Tibial nerve (tissue), 4 donors: ENCODE results near the gene TTC16. TPM values are rescaled to one million over a fixed set of nuclear protein-coding genes. Genes with fewer than 3 reads are reported as not detected.
A peak's percentile ranks its signal among the peaks of the same experiment; 100 is the strongest.

Source experiments
- DNase-seq, 2 donors: peaks; one replicate each; pipeline ENCODE4 v3.0.0-alpha.2; 2019; ENCODE audit warnings: low spot score in 2 of 2
- H3K27ac ChIP-seq, 4 donors: fragments of 200-600 bp; sonication (generic) in 3 of 4; one replicate each; pipeline ENCODE4 v1.5.1; 2017 to 2019; ENCODE audit warnings: mild to moderate bottlenecking in 1 of 4
- H3K27me3 ChIP-seq, 2 donors: fragments of 200-600 bp; sonication (generic) in 1 of 2; one replicate each; pipeline versions ENCODE4 v1.5.1 to v1.6.0; 2017 to 2019
- H3K36me3 ChIP-seq, 3 donors: fragments of 200-600 bp; sonication (generic); one replicate each; pipeline ENCODE4 v1.5.1; 2018 to 2019
- H3K4me1 ChIP-seq, 4 donors: fragments of 200-600 bp; sonication (generic) in 3 of 4; one replicate each; pipeline ENCODE4 v1.5.1; 2017 to 2019
- H3K4me3 ChIP-seq, 4 donors: fragments of 200-600 bp; sonication (generic) in 3 of 4; one replicate each; pipeline ENCODE4 v1.5.1; 2017 to 2019; ENCODE audit warnings: mild to moderate bottlenecking in 1 of 4, moderate library complexity in 1 of 4
- H3K9me3 ChIP-seq, 4 donors: fragments of 200-600 bp; sonication (generic) in 3 of 4; one replicate each; pipeline ENCODE4 v1.5.1; 2017 to 2019
- CTCF ChIP-seq, 5 experiments: fragments of 200-600 bp in 3 of 5; fragments of 450-650 bp in 2 of 5; sonication (generic) in 3 of 5; IDR thresholded peaks; one replicate each; pipeline ENCODE4 v1.5.1; 2016 to 2019; ENCODE audit warnings: antibody characterized with exemption in 5 of 5, mild to moderate bottlenecking in 3 of 5, moderate library complexity in 2 of 5
- EP300 ChIP-seq, 2 donors: sonication (generic); formaldehyde crosslinking; IDR thresholded peaks; one replicate each; pipeline ENCODE4 v1.6.1; 2017; ENCODE audit warnings: antibody characterized with exemption in 2 of 2, mild to moderate bottlenecking in 1 of 2
- POLR2A ChIP-seq, 2 donors: fragments of 450-650 bp; IDR thresholded peaks; one replicate each; pipeline ENCODE4 v1.6.1; 2017; ENCODE audit warnings: antibody characterized with exemption in 2 of 2, mild to moderate bottlenecking in 2 of 2, moderate library complexity in 2 of 2
- WGBS, 2 donors: methylation state at CpG; one replicate each; pipeline ENCODE4 v1.1.5; 2018; 5-methylcytosine and 5-hydroxymethylcytosine counted together
- total RNA-seq, 4 donors: library from RNA; depleted of rRNA; stranded (reverse); fragments of >200 nt; gene quantifications; one replicate each; pipeline ENCODE4 v1.1.0, GENCODE V29; 2016

TTC16 gene
- total RNA-seq, 4 donors from 2014 or later: 0.30 TPM; not detected in 3

GRCh38 chr9:127773981-127774380 lies 58.1 kb downstream of the TTC16 start:
- peaks cover 0 to 36% (median 26%) of the 10 kb centered on the region in 4 donors for H3K4me1 ChIP-seq
- no peaks in the 10 kb centered on the region for H3K27me3 ChIP-seq
- no peaks in the 10 kb centered on the region for H3K9me3 ChIP-seq
- no peak for TF ChIP-seq CTCF (IDR thresholded peaks at IDR 0.05)
- no peak for TF ChIP-seq EP300 (IDR thresholded peaks at IDR 0.05)
- TF ChIP-seq POLR2A (IDR thresholded peaks at IDR 0.05): no peak
- no peak for DNase-seq
- no peaks in the 10 kb centered on the region for H3K36me3 ChIP-seq
- H3K27ac ChIP-seq: no peak overlapping the region
- WGBS, 2 donors: 82 to 93% methylated on average over 10 of the region's 10 CpGs
- H3K4me3 ChIP-seq: no peak overlapping the region

- Histone ChIP-seq H3K4me1 (peaks cover 0 to 40% (median 19%) of the 10 kb centered on the region in 4 donors), H3K4me3 (peak overlapping the region in 2 of 4 donors; percentile 13 to 33), H3K36me3 (no peaks in the 10 kb centered on the region), H3K9me3 (no peaks in the 10 kb centered on the region), H3K27me3 (no peaks in the 10 kb centered on the region), H3K27ac (peak overlapping the region in 1 of 4 donors; percentile 78)
- WGBS, 2 donors: 52 to 69% methylated on average over 15 of the region's 15 CpGs
- no peak for TF ChIP-seq CTCF (IDR thresholded peaks at IDR 0.05)
- no peak for TF ChIP-seq POLR2A (IDR thresholded peaks at IDR 0.05)
- TF ChIP-seq EP300 (IDR thresholded peaks at IDR 0.05): no peak
- DNase-seq: no peak
Observed at GRCh38 chr9:127776195-127776923, 60.5 kb downstream of the TTC16 start.

DNA sequence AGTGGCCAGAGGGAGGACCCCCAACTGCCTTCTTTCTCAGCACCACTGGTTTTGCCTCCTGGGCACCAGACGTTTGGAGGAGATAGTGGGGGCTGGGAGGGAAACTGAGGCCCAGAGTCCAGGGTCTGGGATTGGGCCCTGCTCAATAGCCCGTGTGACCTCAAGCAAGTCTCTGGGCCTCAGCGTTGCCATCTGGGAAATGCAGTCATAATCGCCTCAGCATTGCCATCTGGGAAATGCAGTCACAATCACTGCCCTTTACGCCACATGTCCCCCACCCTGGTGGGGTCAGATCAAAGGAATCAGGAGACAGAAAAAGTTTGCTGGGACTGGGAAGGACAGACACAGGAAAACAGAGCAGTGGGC lies 61.0 kb downstream of the TTC16 start:
- Histone ChIP-seq H3K27me3 (no peaks in the 10 kb centered on the region), H3K4me1 (peaks cover 0 to 35% (median 17%) of the 10 kb centered on the region in 4 donors), H3K4me3 (peak overlapping the region in 2 of 4 donors; percentile 13 to 33), H3K9me3 (no peaks in the 10 kb centered on the region), H3K36me3 (no peaks in the 10 kb centered on the region), H3K27ac (peak overlapping the region in 1 of 4 donors; percentile 78)
- 59 to 71% methylated on average over 5 of the region's 5 CpGs for WGBS, 2 donors
- DNase-seq: no peak
- TF ChIP-seq CTCF (IDR thresholded peaks at IDR 0.05) (no peak), EP300 (IDR thresholded peaks at IDR 0.05) (no peak), POLR2A (IDR thresholded peaks at IDR 0.05) (no peak)

GRCh38 chr9:127777368-127777980 lies 61.6 kb downstream of the TTC16 start:
- peak overlapping the region in 2 of 4 donors; percentile 71 to 78 for H3K27ac ChIP-seq
- WGBS, 2 donors: 71 to 77% methylated on average over 18 of the region's 18 CpGs
- TF ChIP-seq EP300 (IDR thresholded peaks at IDR 0.05) (no peak), POLR2A (IDR thresholded peaks at IDR 0.05) (no peak)
- no peaks in the 10 kb centered on the region for H3K27me3 ChIP-seq
- H3K9me3 ChIP-seq: no peaks in the 10 kb centered on the region
- peaks cover 0 to 34% (median 17%) of the 10 kb centered on the region in 4 donors for H3K4me1 ChIP-seq
- DNase-seq: no peak
- peak overlapping the region in 2 of 4 donors; percentile 13 to 33 for H3K4me3 ChIP-seq
- H3K36me3 ChIP-seq: no peaks in the 10 kb centered on the region

DNA sequence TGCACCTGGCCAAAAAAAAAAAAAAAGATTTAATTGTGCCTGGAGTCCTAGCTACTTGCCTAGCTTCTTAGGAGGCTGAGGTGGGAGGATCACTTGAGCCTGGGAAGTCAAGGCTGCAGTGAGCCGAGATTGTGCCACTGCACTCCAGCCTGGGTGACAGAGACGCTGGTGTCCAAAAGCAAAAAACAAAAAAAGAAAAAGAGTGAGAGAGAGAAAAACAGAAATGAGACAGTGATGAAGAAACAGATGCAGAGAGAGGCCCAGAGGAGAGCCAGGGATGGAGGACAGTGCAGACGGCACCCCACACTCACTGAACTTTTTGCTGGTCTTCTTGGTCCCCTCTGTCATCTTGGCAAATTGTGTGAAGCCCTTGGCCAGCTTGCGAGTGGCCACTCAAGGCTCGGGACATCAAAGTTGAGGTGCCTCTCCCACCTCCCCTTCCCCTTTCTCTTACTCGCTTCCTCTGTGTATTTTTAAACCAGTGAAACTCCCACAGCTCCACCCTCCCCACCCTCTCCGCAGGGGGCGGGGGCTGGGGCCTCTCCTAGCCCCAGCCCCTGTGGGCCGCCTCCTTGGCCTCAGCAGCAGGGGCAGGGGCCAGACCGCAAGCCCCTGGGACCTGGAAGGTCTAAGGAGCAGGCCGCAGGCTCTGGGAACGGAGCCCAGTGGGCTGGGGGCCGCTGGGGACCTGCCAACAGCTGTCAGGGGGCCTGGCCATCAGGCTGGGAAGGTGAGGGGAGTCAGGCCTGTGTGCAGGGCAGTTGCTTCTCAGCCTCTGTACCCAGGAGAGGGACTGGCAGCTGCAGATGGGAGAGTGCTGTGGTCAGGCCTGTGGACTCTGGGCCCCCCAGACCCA lies 62.6 kb downstream of the TTC16 start, which contains the start of gene SH2D3C:
SH2D3C (minus strand) TSS at position 387 of the 856 bp plus-strand sequence; CDS start at position 348, 39 bp downstream.
- DNase-seq: no peak
- Histone ChIP-seq H3K4me1 (peaks cover 0 to 43% (median 22%) of the 10 kb centered on the region in 4 donors), H3K27me3 (no peaks in the 10 kb centered on the region), H3K9me3 (no peaks in the 10 kb centered on the region), H3K27ac (peak within 1 kb of the TSS; percentile 15 to 85 (median 74)), H3K36me3 (no peaks in the 10 kb centered on the region), H3K4me3 (peak within 1 kb of the TSS in 2 of 4 donors; percentile 13 to 33)
- WGBS, 2 donors: 23% methylated on average over 13 of the region's 13 CpGs
- TF ChIP-seq POLR2A (IDR thresholded peaks at IDR 0.05) (no peak), EP300 (IDR thresholded peaks at IDR 0.05) (no peak), CTCF (IDR thresholded peaks at IDR 0.05) (no peak)
